IPS-20b (cell line): ENCODE data around the gene SOX2.
"Not testable (repeated sequence)": the region's sequence is repeated elsewhere in the genome, so short reads cannot be mapped to it uniquely, and the experiment has no call there.

Experiments used
- H3K27ac ChIP-seq: one replicate; pipeline ENCODE4 v1.5.1; 2013; ENCODE audit warnings: low read length
- H3K27me3 ChIP-seq: 2 replicates; pipeline ENCODE4 v1.6.1; 2013; ENCODE audit warnings: mild to moderate bottlenecking, low read length, inconsistent platforms; ENCODE audit not compliant: insufficient read depth
- H3K36me3 ChIP-seq: 2 replicates; pipeline ENCODE4 v1.6.1; 2013; ENCODE audit warnings: low read depth, mild to moderate bottlenecking, inconsistent platforms, low read length, moderate library complexity; ENCODE audit not compliant: insufficient read depth
- H3K4me1 ChIP-seq: 2 replicates; pipeline ENCODE4 v1.6.1; 2013; ENCODE audit warnings: mild to moderate bottlenecking, control low read depth, inconsistent platforms, low read length, moderate library complexity; ENCODE audit not compliant: insufficient read depth
- H3K4me3 ChIP-seq: 2 replicates; pipeline ENCODE4 v1.5.1; 2013; ENCODE audit warnings: mild to moderate bottlenecking, low read length, inconsistent platforms
- H3K9ac ChIP-seq: 2 replicates; pipeline ENCODE4 v1.6.1; 2013; ENCODE audit warnings: low read depth, mild to moderate bottlenecking, inconsistent platforms, low read length, moderate library complexity
- H3K9me3 ChIP-seq: 2 replicates; pipeline ENCODE4 v1.6.1; 2013; ENCODE audit warnings: mild to moderate bottlenecking, low read depth, low read length, inconsistent platforms; ENCODE audit not compliant: insufficient read depth

Gene SOX2

DNA sequence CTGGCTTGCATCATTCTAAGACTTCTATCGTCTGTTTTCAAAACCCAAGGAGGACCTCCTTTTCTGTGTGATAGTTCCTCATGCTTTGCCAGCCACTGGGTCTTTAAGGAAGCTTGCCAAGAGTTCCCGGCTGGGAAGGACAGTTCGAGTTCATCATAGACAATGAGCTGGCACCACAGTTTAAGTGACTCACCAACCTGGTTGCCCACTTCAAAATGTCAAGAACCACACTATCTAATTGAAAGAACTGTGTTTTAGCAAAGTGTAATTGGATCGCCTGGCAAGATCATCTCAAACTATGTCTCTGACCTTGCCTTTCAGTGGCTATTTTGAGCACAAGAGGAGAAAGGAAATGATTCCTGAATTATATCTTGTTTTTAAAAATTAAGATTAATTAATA, 27.9 kb downstream of the SOX2 start:
- no peaks in the 10 kb centered on the region for H3K9me3 ChIP-seq
- no peaks in the 10 kb centered on the region for H3K36me3 ChIP-seq
- H3K9ac ChIP-seq = no peak overlapping the region
- H3K4me3 ChIP-seq = no peak overlapping the region
- no peak overlapping the region for H3K27ac ChIP-seq
- peaks cover 15% of the 10 kb centered on the region; the same call in 1 of the 2 replicates for H3K27me3 ChIP-seq
- peaks cover 17% of the 10 kb centered on the region; the same call in 1 of the 2 replicates for H3K4me1 ChIP-seq

DNA sequence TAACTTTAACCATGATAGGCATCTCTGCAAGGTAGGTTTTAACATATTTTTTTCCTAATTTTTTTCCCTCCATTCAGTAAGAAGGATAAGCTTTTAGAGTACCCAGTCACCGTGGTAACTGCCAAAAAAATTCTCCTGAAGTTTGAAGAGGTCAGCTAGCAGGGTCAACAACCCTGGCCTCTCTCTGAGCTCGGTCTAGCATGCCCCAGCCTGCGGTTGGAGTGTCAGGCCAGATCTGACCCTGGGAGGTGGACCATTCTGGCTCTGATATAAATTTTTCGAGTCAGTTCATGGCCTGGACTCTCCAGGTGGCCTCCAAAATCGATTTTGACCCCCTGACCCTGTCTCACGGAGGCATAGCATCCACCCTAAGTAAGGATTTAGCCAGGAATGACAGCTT, 29.7 kb downstream of the SOX2 start:
- peaks cover 12% of the 10 kb centered on the region; the same call in 1 of the 2 replicates for H3K4me1 ChIP-seq
- no peak overlapping the region for H3K27ac ChIP-seq
- H3K36me3 ChIP-seq = no peaks in the 10 kb centered on the region
- no peaks in the 10 kb centered on the region for H3K9me3 ChIP-seq
- no peaks in the 10 kb centered on the region for H3K27me3 ChIP-seq
- H3K4me3 ChIP-seq = no peak overlapping the region
- no peak overlapping the region for H3K9ac ChIP-seq

DNA sequence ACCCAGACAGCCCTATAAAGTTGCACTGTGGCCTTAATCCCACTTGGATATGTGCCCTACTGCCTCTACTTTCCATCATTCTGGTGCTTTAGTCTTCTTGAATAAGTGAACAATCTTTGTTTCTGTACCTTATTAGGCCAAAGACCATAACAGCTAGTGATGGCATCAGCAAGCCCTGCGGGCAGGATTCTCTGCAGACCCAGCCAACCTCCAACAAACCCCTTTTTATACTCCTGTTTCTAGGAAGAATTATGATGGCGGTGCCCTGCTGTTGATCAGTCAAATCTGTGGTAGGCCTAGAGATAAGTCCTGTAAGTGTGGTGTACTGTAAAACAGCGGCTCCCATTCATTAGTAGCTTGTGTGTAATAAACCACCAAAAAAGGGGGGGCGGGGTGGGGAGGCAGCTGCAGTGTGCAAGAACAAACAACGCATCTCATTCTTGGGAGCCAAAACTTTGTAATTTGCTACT, 40.5 kb downstream of the SOX2 start:
- H3K4me1 ChIP-seq = peaks cover 39% of the 10 kb centered on the region
- no peak overlapping the region for H3K27ac ChIP-seq
- H3K4me3 ChIP-seq = no peak overlapping the region
- no peaks in the 10 kb centered on the region; the same call in 1 of the 2 replicates for H3K27me3 ChIP-seq
- H3K36me3 ChIP-seq = no peaks in the 10 kb centered on the region
- no peaks in the 10 kb centered on the region for H3K9me3 ChIP-seq
- H3K9ac ChIP-seq = no peak overlapping the region

DNA sequence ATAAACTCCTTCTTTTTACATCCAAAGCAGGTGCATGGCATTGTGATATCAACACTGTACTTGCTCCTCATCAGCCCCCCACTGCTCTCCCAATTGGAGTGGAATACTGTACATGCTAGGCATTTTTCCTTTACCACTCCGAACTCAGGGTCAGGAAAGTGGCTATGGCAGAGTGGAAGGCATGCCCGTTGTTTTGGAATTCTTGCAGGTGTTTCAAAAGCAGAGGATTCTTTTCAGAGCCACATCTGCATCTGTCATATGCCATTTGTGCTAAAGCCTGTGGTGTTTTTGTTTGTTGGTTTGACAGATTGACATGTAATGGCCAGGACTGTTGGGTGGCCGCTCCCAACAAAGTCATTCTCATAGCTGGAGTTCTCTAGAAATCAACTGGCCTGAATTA, 41.7 kb downstream of the SOX2 start:
- Histone ChIP-seq H3K4me3 (no peak overlapping the region), H3K9ac (no peak overlapping the region), H3K36me3 (no peaks in the 10 kb centered on the region), H3K9me3 (no peaks in the 10 kb centered on the region), H3K4me1 (peaks cover 50% of the 10 kb centered on the region), H3K27ac (no peak overlapping the region), H3K27me3 (no peaks in the 10 kb centered on the region; the same call in 1 of the 2 replicates)

DNA sequence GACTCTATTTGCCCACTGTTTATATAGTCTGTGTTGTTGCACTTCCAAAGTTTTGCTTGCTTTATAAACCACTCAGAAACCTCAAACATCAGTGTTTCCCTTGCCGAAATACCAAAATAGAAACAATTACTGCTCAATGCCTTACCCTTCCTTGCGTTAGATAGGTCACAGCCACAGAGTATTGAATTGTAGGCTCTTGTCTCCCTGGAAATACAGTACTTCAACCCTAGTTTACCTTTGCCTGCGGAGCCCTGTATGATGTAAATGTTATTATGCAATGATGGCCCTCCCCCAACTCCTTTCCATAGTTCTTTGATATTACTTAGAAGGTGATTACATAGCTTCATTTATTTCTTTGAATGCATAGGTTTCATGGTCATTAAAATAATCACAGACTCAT, 44.2 kb downstream of the SOX2 start:
- Histone ChIP-seq H3K36me3 (no peaks in the 10 kb centered on the region), H3K4me3 (peak overlapping the region; percentile 54), H3K27me3 (no peaks in the 10 kb centered on the region; the same call in 1 of the 2 replicates), H3K4me1 (peaks cover 58% of the 10 kb centered on the region), H3K9ac (no peak overlapping the region), H3K9me3 (no peaks in the 10 kb centered on the region), H3K27ac (no peak overlapping the region)

DNA sequence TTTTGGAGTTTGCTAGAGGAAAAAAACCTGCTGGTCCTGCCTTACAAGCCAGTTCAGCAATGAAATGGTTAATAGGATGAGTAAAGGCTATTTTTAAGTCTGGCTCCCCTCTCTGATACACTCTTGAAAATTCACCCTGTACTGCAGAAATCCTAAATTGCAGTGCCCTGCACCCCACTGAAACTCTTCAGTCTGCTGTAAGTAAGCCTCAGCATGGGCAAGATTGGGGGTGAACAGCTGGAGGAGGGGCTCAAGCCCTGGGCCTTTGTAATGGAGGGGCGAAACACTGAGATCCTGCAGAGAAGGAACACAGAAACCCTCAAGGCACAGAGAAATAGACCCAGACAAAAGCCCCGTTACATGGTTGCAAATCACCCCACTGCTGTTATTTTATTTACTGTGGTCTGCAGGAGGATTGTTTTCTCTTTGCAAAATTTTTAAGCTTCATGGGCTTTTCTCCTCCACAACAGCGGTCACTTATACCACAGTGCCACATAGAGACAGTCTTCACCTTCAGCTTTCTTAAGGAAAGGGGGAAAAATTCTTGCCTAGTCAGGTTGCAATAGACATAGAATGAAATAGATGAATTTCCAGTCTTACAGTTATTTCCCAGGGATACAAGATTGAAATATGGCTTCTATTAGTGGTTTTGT, 45.0 kb downstream of the SOX2 start:
- Histone ChIP-seq H3K9me3 (no peaks in the 10 kb centered on the region), H3K4me1 (peaks cover 58% of the 10 kb centered on the region), H3K4me3 (peak overlapping the region; percentile 54), H3K27me3 (no peaks in the 10 kb centered on the region; the same call in 1 of the 2 replicates), H3K27ac (no peak overlapping the region), H3K9ac (0 out of 2 replicates have a peak overlapping the region, but pooled peaks have one; percentile 14), H3K36me3 (no peaks in the 10 kb centered on the region)

DNA sequence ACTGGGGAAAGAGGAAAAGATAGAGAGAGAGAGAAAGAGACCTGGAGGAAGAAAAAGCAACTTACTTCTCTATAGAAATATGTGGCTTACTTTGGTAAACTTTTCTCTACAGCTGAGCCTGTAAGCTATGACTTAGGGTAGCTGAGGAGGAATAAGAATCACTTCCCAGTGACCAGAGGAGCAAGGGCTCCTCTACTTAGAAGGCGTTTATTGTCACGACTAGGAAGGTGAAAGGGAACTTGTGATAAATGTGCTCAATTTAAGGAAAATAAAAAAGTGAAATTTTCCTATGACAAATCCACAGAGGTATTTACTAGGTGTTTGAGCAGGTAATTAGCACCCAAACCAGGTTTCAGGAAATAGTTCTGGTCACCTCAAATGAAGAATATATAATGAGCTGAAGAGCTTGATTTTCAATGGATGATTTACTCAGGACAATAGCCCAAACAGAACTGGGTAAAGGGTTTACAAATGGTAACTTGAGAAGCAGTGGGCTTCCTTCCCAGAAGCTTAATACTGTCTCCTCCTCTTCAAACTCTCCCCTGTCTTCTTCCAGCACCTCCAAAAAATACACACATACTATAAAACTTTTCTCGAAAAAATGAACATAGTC, 46.1 kb downstream of the SOX2 start:
- 0 out of 2 replicates have a peak overlapping the region, but pooled peaks have one; percentile 13 for H3K9ac ChIP-seq
- no peak overlapping the region for H3K27ac ChIP-seq
- H3K36me3 ChIP-seq = no peaks in the 10 kb centered on the region
- peak overlapping the region; percentile 54; the same call in 1 of the 2 replicates for H3K4me3 ChIP-seq
- no peaks in the 10 kb centered on the region for H3K9me3 ChIP-seq
- H3K4me1 ChIP-seq = peaks cover 54% of the 10 kb centered on the region
- H3K27me3 ChIP-seq = no peaks in the 10 kb centered on the region; the same call in 1 of the 2 replicates

GRCh38 chr3:181761906-181762305, 50.2 kb downstream of the SOX2 start:
- Histone ChIP-seq H3K9ac (no peak overlapping the region), H3K27me3 (no peaks in the 10 kb centered on the region), H3K4me1 (peaks cover 22% of the 10 kb centered on the region; the same call in 1 of the 2 replicates), H3K27ac (no peak overlapping the region), H3K9me3 (no peaks in the 10 kb centered on the region), H3K4me3 (no peak overlapping the region), H3K36me3 (no peaks in the 10 kb centered on the region)

- H3K9ac ChIP-seq, H3K27ac ChIP-seq, H3K9me3 ChIP-seq, H3K27me3 ChIP-seq, H3K36me3 ChIP-seq, H3K4me3 ChIP-seq, H3K4me1 ChIP-seq: not testable (repeated sequence)
These were observed 52.3 kb downstream of the SOX2 start for GRCh38 chr3:181764033-181764432.
